EH (cell line): ENCODE data around the gene ASCL5.

ENCODE experiments used
- DNase-seq: peaks from one replicate; pipeline ENCODE4 v3.0.0-alpha.2; 2015; ENCODE audit warnings: low read depth

The ASCL5 gene

DNA sequence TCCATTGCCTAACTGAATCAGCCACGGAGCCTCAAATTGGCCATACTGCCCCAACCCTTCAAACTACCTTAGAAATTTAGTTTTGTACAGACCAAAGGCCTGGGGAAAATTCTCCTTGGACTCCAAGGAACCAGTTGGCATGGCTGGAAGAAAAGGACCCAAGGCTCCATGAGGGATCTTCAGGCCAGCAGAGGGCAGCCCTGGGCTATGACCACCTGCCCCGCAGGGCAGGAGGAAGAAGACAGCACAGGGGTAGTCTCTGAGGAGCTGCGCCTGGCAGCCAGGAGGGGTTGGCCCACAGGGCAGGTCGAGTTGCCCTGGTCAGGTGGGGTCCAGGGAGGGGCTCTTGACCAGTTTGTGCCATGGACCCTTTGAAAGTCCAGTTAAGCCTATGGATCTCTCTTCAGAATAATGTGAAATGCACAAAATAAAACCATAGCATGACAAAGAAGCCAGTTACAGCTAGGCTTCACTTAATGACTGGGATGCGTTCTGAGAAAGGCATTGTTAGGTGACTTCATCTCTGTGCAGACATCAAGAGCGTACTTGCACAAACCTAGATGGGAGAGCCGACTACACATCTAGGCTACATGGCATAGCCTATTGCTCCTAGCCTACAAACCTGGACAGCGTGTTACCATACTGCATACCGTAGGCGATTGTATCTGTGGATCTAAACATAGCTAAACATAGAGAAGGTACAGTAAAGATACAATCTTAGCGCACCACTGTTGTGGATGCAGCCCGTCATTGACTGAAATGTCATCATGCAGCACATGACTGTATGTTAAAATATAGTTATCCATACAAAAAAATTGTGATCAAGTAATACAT lies 40.9 kb downstream of the ASCL5 start:
- peak; percentile 64 for DNase-seq

DNA sequence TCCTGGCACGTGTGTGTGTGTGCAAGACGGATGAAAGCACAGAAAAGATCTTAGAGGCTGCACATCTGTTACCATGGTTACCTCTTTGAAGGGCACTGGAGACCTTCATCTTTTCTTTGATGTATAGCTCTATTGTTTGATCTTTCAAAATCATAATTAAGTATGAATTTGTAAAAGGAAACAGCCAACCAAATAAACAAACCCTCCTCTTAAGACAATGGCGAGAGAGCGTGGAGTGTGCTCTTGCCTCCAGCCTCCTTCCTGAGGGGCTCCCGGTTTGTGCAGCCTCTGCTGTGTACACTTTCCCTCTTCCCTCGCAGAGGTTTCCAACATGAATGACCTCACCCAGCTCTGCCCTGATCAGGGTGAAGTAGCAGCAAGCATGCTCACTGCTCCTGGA lies 42.7 kb downstream of the ASCL5 start:
- no peak for DNase-seq

DNA sequence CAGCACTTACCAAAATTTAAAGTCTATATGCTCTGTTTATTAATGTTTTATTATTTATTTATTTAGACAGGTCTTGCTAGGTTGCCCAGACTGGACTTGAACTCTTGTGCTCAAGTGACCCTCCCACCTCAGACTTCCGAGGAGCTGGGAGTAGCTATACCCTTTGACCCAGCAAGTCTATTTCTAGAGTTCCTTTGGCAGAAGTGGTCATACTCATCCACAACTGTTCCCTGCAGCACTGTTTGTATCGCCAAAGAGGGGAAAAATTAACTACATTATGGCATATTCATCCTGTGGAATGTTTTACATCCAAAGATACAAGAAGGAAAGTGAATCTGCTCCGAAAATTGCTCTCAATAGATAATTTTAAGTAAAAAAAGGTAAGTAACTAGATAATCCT lies 43.2 kb downstream of the ASCL5 start:
- no peak for DNase-seq

DNA sequence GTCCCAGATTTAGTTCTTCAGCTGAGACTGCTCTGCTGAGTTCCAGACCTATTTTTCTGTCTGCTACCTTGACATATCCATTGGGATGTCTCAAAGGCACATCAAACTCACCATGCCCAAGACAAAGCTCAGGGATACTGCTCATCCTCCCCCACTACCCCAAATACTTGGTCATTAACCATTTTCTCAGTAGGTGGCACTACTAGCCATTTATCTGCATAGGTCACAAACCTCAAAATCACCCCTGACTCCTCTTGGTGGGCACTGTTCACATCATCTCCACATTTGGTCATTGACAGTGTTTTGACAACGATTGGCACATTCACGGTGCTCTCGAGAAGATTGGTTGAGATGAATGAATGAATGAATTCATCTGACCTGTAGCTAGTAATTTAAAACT lies 46.8 kb downstream of the ASCL5 start:
- no peak for DNase-seq

DNA sequence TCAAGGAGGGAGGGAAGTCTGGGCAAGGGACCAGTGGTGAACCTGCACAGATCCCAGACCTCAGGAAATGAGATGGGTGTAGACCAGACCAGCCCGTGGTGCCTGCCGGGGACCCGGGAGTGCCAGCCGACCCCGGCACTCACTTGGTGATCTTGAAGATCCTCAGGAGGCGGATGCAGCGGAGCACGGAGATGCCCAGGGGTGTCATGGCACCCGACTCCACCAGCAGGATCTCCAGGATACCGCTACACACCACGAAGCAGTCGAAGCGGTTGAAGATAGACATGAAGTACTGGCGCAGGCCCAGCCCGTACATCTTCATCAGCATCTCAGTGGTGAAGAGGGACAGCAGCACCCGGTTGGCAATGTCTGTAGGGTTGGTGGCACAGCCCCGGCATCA lies 49.2 kb downstream of the ASCL5 start:
- no peak for DNase-seq

DNA sequence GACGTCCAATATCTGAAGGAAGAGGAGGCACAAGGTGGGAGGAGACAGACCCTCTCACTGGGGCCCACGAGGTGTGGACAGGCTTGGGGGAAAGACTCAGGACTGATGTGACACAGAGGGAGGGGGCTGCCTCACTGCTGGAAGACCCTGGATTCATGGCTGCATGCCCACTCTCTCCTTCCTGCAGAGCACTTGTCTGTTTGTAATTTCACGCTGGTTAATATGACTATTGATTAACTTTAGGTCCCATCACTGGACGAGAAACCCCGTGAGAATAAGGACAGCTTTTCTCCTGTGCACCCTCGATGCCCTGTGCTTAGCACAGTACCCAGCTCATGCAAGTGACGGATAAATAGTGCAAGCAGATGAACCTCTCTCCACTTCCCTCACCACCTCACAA lies 49.9 kb downstream of the ASCL5 start:
- no peak for DNase-seq

DNA sequence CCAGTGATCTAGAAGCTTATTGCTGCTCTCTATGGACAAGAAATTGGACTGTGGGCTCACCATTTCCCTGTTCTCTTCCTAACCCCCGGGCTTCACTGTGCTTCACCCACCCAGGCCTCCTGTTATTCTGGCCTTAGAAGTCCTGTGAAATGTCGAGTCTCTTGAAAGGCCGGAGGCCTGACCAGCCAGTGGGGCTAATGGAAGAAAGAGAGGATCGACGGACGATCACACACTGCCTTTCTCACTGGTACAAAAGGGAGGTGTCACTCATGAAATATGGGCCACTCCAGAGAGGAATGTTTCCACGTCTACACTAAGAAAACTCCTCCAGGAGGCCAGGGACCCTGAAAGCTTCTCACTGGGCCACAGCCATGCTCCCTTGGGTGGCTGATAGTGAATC lies 50.9 kb downstream of the ASCL5 start:
- DNase-seq, result no peak

DNA sequence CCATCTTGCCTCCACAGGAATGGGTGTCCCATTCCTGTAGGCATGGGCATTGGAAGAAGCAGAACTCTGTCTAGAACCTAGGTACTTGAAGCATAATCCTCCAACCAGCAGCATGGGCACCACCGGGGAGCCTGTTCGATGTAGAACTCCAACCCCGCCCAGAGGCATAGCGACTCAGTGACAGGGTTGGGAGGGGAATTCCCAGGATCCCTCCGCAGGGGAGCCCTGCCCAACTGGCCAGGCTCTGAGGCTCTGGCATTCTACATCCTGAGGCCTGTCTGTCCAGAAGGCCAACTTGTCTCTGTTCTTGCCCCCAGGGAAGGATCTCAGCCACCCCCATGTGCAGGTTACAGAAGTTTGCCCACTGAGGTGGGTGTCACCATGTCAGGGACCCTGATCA lies 53.0 kb downstream of the ASCL5 start:
- no peak for DNase-seq

DNA sequence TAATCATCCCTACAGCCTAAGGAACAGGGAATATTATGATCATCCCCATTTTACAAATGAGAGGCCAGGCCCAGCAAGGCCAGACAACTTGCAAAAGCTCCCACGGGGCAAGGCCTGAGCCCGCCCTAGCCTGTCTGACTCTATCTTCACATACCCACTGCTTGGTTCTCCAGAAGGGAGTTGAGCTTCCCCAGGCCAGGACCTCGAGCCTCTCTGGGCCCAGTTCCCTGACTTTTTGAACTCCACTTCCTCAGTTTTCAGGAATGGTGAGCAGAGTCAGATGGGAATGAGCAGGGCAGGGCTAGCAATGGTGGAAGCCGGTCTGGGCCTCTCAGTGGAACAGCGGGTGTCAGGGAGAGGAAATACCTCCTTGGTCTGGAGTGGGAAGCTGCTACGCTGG lies 54.1 kb downstream of the ASCL5 start:
- DNase-seq, result no peak

DNA sequence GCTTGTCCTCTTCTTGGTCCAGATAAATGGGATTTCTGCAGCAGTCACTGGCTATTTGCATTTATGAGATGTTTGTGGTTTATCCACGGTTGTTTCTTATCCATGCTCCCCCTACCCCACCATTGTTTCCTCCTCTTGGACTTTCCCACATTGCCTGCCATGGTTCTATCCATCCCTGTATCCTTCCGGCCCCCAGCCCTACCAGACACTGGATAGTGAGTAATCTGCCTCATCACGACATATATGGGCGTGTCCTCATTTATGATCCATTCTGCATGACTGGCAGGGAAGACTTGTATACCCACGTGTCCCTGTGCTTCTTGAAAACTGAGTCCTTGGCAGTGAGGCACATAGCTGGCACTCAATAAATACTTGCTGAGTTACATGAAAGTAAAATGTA lies 54.8 kb downstream of the ASCL5 start:
- peak; percentile 49 for DNase-seq

DNA sequence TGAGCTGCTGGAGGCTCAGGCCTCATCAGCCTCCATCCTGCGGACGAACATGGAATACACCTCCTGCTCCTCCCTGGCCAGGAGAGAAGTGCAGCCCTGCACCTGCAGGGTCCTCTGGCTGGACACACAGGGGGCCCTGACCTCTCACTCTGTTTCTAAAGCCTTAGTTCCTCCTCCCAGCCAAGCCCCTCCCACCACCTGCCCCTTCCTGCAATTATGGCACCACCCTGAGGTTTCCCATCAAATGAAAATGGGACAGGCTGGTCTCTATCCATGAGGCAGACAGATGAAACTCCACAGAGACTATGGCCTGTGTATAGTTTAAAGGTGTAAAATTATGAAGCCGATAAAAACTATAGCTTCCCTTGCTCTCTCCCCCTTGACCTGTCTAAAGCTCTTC lies 57.3 kb downstream of the ASCL5 start:
- DNase-seq, result no peak

DNA sequence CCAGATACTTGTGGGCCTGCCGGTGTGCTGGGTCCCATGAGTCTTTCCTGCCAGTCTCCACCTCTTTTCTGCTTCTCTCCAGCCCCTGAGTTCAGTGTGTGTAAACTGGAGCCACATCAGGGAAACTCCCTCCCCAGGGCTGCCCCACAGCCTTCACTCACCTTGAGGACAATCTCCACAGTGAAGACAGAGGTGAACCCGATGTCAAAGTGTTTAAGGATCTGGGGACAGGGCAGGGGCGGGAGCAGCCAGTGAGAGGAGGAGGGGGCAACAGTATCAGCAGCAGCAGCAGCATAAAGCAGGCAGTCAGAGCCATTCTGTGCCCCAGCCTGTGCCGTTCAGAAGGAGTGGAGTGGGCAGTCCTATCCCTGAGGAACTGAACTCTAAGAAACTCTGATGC lies 58.0 kb downstream of the ASCL5 start:
- DNase-seq, result no peak

DNA sequence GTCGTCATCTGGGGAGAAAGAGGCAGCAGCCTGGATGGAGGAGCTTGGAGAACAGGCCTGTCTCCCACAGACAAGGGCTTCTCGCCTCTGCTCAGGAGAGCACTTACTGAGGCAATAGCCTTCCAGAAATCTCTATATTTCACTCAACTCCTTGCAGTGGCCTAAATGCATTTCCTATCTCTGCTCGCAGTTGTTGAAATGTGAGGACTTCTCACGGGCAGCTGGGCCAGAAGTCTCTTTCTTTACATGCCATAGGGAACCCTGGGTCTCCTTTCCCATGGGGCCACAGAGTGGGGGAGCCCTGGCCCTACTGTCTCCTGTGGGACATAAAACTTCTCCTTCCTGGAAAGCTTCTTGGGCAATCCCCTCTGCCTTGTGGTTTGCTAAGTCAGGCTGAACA lies 60.0 kb downstream of the ASCL5 start:
- no peak for DNase-seq

DNA sequence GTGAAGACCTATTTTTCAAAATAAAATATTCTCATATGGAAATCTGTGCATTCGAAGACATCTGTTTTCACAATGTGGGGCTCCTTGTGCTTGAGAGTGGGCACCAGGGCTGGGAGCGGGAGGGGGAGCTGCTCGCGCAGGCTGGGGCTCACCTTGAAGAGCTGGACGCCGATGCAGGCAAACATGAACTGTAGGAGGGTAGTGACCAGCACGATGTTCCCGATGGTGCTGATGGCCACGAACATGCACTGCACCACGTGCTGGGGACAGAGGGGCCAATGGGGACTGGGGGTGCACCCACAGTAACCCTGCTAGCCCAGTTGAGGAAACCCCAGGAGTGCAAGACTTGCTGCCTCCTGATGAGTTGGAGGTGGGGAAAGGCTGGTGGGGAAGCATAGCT lies 61.3 kb downstream of the ASCL5 start:
- no peak for DNase-seq

DNA sequence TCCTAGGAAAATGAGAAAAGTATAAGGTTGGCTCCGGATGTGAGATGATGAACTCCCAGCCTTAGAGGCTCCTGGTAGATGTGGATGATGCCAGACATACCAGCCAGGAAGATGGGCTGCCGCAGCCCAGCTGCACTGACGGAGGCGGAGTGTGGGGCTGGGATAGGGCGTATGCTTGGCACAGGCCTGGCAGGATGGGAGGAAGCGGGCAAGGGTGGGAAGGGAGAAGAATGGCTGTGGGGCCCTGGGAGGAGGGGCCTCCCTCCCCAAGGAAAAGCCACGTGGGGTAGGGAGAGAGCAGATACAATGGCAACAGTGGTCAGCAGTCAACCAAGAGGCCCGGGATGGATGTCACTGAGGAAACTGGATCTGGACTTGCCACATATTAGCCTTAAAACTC lies 62.2 kb downstream of the ASCL5 start:
- no peak for DNase-seq
